HepG2 (cell line): ENCODE measurements around the gene AKAP12.

Source experiments
- BHLHE40 ChIP-seq: IDR thresholded peaks from 2 replicates; pipeline ENCODE4 v1.6.1; 2011; ENCODE audit warnings: low read length, improper control_type of control experiment
- CTCF ChIP-seq: sonication (generic); formaldehyde crosslinking; IDR thresholded peaks from 2 replicates; pipeline ENCODE4 v1.5.0; 2020; ENCODE audit warnings: mild to moderate bottlenecking, missing genetic modification reagents, moderate library complexity
- EED ChIP-seq: sonication (generic); formaldehyde crosslinking; IDR thresholded peaks from 2 replicates; pipeline ENCODE4 v1.5.0; 2020; ENCODE audit warnings: mild to moderate bottlenecking, missing genetic modification reagents
- IRF9 ChIP-seq: sonication (generic); formaldehyde crosslinking; IDR thresholded peaks from 2 replicates; pipeline ENCODE4 v1.8.0; 2022; ENCODE audit warnings: missing genetic modification reagents, mild to moderate bottlenecking, borderline replicate concordance
- KDM3A ChIP-seq: IDR thresholded peaks from 2 replicates; pipeline ENCODE4 v1.6.1; 2018; ENCODE audit warnings: low read depth, missing compliant biosample characterization
- MXD4 ChIP-seq: IDR thresholded peaks from 2 replicates; pipeline ENCODE4 v1.6.1; 2016; ENCODE audit warnings: mild to moderate bottlenecking, missing biosample characterization, missing genetic modification reagents
- ZBTB37 ChIP-seq: sonication (generic); formaldehyde crosslinking; IDR thresholded peaks from 2 replicates; pipeline ENCODE4 v1.4.0; 2020; ENCODE audit warnings: mild to moderate bottlenecking, missing genetic modification reagents
- ZHX1 ChIP-seq: sonication (generic); formaldehyde crosslinking; IDR thresholded peaks from 2 replicates; pipeline ENCODE4 v1.8.1; 2022; ENCODE audit warnings: low read depth, mild to moderate bottlenecking, missing genetic modification reagents
- ZNF720 ChIP-seq: sonication (generic); formaldehyde crosslinking; IDR thresholded peaks from 2 replicates; pipeline ENCODE4 v1.4.0; 2020; ENCODE audit warnings: missing genetic modification reagents

GRCh38 chr6:151402228-151402627 is 162.5 kb downstream of the AKAP12 start:
- TF ChIP-seq ZBTB37 (CRISPR knock-in tag) (no peak), EED (CRISPR knock-in tag) (no peak), CTCF (no peak), ZNF720 (CRISPR knock-in tag) (no peak), IRF9 (CRISPR knock-in tag) (no peak), MXD4 (CRISPR knock-in tag) (no peak), ZHX1 (no peak), KDM3A (CRISPR knock-in tag) (no peak), BHLHE40 (no peak)
